ENCODE data around the gene GPR32.

The GPR32 gene

DNA sequence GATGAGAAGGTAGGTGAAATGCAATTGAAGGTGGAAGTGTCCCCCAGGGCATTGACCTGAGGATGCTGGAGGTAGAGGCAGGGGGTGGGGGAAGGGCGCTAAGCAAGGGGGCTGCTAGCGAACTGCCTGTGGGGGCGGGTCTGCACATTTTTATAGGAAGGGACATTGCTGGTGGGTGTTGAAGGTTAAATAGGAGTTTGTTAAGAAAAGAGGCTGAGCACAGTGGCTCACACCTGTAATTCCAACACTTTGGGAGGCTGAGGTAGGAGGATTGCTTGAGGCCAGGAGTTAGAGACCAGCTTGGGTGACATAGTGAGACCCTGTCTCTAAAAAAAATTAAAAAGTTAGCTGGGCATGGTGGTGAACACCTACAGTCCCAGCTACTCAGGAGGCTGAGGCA lies 14.4 kb downstream of the GPR32 start:
- DNase-seq = no peak

DNA sequence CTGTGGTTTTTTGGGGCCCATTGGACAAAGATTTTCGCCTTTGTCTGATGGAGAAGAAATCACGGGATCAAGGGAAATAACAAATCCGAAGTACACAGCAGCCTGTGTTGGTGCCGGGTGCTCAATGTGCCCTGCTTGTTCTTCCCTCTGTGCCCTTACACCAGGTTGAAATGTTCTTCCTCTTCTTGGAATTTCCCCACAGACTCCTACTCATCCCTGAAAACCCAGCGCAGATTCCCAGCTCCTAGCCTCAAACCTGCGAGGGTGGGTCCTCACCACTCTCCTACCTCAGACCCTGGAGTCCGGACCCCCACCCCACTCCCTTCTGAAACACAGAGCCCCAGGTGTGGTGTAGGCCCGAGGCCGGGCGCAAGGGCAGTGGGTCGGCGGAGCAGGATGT lies 15.1 kb downstream of the GPR32 start:
- no peak for DNase-seq

DNA sequence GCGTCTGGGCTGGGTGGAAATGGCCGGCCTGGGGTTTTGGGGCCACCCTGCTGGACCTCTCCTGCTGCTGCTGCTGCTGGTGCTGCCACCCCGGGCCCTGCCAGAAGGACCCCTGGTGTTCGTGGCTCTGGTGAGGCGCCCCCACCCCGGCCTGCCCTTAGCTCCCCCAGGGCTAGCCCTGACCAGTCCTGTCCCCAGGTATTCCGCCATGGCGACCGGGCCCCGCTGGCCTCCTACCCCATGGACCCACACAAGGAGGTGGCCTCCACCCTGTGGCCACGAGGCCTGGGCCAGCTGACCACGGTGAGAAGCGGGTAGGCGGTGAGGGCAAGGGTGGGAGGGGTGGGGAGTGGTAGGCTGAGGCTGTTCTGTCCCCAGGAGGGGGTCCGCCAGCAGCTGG lies 20.1 kb downstream of the GPR32 start, which contains the start of gene ACP4:
TSS of gene ACP4 (plus strand) at position 20 of the 400 bp plus-strand sequence. CDS start at position 20, 0 bp downstream.
- DNase-seq = no peak

DNA sequence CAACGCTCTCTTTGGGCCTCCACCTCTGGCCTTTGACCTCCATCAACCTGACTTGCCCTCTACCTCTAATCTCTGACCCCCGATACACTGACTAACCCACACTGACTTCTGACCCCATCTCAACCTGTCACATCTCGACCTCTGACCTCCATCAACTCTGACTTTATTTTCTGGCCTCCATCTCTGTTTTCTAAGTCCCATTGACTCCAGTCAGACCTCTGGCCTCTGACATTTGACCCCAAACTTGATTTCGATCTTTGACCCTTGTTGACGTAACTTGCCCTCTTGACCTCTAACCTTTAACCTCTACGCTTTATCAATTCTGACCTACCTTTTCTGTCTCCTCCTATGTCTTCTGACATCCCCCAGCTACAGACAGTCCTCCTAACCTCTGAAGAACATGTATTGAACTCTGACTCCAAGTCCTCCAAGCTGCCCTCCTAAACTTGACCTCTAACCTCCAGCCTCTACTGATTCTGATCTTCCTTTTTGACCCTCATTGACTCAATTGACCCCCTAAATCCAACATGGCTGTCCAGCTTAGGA lies 20.7 kb downstream of the GPR32 start:
- no peak for DNase-seq

DNA sequence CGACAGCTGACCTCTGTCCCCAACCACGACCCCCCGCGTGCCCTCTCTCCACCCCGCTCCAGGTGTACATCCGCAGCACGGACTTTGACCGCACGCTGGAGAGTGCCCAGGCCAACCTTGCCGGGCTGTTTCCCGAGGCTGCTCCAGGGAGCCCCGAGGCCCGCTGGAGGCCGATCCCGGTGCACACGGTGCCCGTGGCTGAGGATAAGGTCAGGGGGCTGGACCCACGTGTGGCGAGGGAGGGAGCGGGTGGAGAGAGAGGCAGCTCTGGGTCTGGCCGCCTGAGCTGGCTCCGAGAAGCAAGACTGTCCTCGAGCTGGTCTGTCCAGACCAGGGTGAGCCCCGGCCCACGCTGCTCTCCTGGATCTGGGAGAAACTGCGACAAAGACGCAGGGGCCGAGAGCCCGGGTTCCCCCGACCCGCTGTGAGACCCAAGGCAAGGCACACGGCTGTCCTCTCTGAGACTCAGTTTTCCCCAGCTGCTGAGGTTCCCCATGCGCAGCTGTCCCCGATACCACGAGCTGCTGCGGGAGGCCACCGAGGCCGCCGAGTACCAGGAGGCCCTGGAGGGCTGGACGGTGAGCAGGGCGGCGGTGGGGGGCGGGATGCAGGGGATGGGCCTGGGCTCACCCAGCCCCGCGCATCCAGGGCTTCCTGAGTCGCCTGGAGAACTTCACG lies 21.5 kb downstream of the GPR32 start:
- no peak for DNase-seq

DNA sequence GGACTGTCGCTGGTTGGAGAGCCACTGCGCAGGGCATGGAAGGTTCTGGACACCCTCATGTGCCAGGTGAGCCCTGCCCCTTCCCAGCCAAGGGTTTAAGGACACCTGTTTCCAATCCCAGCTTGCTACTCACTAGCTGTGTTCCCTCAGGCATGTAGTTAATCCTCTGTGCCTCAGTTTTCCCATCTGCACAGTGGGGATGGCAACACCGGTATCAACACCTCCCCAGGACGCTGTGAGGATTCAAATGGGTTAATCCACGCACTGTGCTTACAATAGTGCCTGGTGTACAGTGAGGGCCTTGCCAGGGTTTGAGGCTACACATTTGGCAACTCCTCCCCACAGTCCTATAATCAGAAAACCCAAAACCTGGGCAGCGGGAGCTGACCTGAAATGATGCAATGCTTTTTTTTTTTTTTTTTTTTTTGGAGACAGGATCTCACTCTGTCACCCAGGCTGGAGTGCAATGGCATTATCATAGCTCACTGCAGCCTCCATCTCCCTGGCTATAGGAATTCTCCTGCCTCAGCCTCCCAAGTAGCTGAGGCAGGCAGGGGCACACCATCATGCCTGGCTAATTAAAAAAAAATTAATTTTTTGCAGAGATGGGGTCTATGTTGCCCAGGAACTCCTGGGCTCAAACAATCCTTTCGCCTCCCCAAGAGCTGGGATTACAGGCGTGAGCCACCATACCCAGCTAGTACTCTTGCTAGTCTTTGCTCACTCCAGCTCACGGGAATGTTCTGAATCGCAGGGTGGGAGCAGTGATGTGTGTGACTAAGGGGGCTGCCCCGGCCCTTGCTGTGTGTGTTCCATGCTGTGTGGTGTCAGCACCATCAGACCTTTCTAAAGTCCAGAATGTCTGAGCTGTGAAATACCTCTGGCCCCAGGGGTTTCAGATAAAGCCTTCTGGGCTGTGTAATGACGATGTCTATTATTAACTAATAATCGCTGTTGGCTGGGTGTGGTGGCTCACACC lies 22.3 kb downstream of the GPR32 start:
- DNase-seq = no peak

DNA sequence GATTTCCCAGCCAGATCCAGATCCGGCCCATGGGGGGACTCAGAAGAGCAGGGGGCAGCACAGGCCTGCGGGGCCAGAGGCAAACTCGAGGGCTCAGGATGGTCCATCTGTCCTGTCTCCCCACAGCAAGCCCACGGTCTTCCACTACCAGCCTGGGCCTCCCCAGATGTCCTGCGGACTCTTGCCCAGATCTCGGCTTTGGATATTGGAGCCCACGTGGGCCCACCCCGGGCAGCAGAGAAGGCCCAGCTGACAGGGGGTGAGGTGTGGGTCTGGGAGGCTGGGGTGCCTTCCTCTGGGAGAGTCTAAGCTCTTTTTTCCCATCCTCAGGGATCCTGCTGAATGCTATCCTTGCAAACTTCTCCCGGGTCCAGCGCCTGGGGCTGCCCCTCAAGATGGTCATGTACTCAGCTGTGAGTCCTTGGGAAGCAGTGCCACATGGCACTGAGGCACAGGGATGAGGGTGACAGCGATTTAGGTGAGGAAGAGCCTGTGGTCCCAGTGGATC lies 23.3 kb downstream of the GPR32 start:
- DNase-seq = no peak

DNA sequence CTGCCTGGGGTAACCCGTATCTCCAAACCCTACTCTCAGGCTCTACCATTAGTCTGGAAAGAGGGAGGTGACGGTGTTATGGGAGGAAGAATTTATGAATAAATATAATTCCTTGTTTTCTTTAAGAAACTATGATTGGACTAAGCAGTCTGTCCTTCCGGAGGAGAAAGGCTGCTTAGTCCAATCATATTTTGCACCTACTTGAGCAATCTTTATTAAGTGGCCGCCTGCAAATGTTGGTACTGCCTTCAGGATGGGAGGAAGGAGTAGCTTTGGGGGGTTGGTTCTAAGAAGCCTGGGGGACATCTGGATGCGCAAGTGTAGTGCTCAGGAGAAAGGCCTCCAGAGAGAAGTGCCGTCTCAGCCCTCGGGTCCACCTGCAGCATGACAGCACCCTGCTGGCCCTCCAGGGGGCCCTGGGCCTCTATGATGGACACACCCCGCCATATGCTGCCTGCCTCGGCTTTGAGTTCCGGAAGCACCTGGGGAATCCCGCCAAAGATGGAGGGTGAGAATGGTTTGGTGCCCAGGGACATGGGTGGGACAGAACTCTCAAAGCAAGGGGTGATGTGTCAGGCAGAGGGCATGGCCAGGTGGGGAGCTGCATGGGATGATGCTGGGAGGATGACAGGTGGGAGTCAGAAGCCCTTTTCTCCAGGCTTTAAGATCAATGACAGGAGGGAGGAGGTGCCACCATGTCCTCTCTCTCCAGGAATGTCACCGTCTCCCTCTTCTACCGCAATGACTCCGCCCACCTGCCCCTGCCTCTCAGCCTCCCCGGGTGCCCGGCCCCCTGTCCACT lies 24.0 kb downstream of the GPR32 start:
- no peak for DNase-seq

DNA sequence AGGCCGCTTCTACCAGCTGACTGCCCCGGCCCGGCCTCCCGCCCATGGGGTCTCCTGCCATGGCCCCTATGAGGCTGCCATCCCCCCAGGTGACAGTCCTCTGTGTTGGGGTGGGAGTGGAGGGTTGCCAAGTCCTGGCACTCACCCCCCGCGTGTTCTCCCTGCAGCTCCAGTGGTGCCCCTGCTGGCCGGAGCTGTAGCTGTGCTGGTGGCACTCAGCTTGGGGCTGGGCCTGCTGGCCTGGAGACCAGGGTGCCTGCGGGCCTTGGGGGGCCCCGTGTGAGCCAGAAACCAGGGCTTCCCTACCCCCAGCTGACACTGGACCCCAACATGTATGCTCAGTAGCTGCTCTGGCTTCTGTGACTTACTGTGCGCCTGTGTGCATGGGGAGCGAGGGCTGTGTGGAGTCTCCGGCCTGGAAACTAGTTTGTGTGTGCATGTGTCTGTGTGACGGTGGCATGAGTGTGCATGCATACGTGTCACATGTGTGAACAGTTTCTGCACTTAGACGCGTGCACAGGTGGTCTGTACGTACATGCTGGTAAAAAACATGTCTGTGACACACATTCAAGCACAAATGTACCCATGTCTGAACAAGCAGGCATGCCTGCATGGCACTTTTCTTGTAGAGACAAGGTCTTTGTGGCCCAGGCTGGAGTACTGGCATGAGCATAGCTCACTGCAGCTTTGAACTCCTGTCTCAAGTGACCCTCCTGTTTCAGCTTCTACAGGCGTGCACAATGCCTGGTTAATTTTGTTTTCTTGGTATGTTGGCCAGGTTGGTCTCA lies 24.8 kb downstream of the GPR32 start:
- no peak for DNase-seq

DNA sequence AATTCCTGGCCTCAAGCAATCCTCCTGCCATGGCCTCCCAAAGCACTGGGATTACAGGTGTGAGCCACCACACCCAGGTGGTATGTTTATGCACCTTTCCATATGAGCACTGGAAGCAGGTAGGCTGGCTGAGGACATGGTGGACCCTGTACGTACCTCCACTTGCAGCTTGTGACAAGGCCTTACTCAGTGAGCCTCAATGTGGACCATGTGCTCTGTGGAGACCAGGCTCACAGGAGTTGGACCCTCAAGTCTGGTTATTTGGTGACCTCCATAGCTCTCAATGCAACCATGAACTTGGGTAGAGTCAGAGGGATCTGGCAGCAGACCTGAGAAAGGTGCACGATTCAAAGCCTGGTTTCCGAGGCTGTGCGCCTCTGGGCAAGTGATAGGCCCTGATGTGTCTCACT lies 25.4 kb downstream of the GPR32 start:
- DNase-seq = no peak

DNA sequence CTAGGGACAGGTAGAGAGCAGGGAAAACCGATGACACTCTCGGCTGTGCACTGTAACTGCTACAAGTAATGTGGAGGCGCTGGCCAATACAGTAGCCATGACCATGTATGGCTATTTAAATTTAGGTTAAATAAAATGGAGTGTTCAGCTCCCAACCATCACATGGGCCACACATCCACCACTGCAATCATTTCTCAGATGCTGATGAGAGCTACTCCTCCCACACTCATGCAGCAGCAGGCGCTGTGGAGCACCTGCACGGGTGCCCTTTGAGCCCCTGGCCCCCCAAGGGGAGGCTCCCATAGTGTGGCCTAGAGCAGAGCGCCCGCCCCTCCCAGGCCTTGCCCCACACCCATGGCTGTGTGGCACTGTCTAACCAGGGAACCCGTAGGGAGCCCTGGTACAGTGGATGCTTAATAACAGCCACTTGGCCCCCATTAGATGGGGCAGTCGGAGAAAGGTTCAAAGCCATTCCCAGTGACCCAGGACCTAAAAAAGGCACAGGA lies 25.9 kb downstream of the GPR32 start:
- no peak for DNase-seq

DNA sequence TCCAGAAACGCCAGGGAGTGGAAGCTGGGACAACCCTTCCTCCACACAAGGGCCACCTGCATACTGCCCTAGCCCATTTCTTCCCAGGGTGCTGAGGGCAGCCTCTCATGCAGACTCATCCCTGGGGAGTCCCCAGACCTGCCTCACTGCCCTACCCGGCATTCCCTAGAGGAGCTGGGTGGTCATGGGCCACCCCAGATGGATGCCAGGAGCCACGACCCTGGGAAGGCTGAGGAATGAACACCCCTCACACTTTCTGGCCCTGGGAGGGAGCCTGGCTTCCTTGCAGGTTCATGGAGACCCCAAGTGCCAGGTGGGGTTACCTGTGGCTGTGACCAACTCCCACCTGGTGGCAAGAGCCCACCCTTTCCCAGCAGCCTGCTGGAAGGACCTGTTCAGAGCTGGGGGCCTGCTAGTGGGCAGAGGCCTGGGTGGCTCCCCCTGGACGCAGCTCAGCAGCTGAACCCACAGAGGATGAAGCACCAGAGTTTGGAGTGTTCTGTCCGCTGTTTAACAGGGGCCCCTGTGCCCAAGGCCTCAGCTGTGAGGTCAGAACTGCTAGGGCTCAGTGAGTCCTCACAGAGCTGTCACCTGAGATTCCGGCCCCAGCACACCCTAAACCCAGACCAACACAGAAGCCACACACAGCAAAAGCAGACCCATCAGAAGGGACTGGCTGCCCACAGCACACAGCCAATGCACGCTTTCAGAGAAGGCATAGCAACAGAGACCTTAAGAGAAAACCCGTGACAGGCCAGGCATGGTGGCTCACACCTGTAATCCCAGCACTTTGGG lies 26.6 kb downstream of the GPR32 start:
- no peak for DNase-seq

DNA sequence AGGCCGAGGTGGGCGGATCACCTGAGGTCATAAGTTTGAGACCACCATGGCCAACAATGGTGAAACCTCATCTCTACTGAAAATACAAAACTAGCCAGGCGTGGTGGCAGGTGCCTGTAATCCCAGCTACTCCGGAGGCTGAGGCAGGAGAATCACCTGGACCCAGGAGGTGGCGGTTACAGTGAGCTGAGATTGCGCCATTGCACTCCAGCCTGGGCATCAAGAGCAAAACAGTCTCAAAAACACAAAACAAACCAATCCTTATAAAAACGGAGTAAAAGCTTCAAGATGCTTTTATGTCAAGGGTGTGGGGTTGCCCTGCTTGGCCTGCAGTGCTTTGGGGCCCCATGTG lies 27.1 kb downstream of the GPR32 start:
- DNase-seq = no peak

DNA sequence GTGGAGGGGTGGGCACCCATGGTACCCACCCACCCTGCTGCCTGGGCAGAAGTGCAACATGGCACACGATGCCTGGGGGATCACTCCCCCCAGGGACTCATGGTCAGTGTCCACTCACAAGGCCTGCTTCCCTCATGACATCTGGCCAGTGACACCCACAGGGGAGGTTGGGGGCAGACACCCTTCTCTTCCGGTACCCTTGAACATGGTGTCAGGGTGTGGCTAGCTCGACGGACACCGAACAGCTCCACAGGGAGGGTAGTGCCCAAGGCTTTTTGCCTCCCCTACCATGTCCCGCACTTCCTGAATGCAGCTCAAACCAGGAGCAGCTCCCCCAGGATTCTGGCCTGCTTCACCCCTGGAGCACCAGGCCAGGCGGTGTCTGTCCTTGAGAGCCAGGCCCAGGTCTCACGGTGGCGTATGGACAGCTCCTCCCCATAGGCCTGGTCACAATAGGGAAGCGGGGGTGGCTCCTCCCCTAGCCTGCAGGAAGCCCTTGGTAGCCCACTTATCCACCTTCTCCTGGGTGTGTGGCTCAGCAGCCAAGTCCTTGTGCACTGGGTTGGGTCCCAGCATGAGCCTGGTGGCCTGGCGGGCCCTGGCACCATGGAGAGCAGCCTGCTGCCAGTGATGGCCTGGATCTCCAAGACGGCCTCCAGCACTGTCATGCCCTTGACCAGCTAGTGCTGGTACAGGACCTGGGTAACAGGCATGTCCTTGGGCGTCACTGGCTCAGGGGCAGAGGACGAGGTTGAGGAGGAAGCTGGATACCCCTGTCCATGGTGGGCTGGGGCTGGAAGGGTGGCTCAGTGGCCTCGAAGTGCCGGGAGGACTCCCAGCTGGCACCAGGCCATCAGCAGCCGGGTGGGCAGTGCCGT lies 27.8 kb downstream of the GPR32 start:
- DNase-seq = no peak

DNA sequence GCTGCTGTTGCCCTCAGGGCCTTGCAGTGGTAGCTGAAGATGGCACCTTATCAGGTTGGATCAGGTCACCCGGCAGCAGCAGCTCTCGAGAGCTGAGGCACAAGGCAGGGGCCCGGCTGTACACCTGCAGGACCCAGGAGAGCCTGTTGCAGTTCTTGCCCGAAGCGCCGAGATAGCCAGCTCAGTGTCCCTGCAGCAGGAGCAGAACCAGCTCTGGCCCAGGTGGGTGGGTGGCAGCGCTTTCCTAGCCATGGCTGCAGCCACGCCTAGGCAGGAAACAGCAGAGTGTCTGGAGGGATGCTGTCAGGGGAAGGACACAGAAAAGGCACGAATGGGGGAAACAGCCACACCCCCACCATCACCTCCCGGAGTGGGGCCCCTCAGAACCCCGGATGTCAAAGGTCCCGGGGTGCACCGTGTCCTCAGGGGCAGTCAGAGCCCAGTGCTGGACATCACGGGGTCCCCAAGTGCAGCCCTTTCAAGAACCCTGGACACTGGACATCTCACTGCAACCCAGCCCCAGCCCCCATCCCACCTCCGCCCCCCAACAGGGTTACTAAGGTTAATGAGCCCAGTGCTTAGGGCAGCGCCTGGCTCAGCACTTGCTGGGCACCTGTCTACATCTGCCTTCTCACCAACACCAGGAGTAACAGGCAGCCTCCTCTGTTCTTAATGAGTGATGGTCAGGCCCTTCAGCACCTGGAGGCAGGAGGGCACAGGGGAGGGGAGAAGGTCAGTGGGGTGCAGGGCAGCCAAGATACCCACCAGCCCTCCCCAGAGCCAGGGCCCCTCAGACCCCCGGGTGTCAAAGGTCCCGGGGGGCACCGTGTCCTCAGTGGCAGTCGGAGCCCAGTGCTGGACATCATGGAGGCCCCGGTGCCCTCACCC lies 28.6 kb downstream of the GPR32 start:
- DNase-seq = no peak

DNA sequence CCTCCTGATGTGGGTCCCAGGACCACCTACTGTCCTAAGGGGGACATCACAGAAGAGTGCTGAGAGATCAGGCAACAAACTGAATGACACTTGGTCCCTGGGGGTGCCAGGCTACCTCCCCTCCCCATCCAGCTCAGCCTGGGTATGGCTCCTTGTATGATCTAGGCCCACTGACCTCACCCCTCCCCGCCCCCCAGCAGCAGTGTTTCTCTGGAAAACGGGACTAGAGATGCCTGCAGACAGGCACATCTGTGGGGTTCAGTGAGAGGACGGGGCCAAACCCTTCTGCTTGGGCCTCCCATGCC lies 29.2 kb downstream of the GPR32 start:
- DNase-seq = no peak

DNA sequence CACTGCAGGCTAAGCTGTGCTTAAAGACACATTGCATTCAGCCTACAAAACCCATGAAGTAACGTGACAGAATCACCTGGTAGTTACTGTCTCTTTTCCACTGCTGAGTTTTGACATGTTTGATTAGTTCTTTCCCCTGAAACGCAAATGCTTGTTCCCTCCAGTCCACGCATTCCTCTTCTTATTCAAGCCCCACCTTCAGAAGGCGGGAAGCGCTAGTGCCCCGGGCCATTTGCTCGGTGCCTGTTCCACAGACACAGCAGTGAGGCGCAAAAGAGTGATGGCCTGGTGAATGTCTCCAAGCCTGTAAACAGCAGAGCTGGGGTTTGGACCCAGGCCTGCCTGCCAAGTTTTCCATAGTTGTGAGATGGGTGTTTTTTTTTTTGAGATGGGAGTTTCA lies 30.8 kb downstream of the GPR32 start:
- DNase-seq = no peak

DNA sequence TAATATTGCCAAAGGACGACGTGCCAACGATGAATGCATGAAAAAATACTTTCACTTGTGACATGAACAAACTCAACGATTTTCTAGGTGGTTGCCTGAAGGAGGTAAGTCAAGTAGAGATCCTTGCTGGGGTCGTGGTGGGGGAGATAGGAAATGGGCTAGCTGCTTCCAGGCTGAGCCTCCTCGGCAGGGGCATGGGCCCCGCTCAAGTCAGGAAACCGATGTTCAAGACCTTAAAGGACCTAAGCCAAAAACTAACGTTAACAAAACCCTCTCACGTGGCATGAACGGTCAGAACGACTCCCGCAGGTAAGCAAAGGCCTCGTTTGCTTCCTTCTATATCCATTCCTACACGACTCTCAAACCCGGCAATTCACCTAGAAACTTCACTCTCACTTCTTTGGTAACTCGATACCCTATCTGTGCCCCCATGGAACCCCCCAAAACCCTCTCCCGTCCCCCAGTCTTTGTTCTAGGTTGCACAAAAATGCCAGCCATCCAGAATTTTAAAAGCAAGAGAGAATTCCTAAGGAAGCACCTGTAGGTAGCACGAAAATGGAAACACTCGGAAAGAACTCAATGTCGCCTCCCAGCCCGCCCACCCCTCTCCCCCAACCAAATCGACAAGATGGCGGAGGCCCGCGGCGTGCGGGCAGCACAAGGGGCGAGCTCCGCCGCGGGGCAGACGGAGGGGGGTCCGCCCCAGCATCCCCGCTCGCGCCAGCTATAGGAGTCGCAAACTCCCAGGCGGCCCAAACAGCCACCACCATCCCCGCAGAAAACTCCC lies 33.6 kb downstream of the GPR32 start:
- no peak for DNase-seq
